ENCODE measurements around the gene CLPSL2.

GRCh38 chr6:35798706-35799105 lies 22.3 kb downstream of the CLPSL2 start:
- TF ChIP-seq CTCF (IDR thresholded peaks at IDR 0.05; ENCODE audit: borderline replicate concordance, extremely low read depth, low read length, poor library complexity, severe bottlenecking) (no peak), EZH2 (IDR thresholded peaks at IDR 0.05; ENCODE audit: borderline replicate concordance, low read depth, low read length, severe bottlenecking) (no peak)

Data from DND-41 (cell line).